Hepatocyte (in vitro differentiated cells): ENCODE data around the gene PIK3AP1.

Source experiments
- EZH2 ChIP-seq: fragments of 200-600 bp; sonication (generic); IDR thresholded peaks from 2 replicates; pipeline ENCODE4 v1.6.1; 2016; ENCODE audit warnings: antibody characterized with exemption, mild to moderate bottlenecking, borderline replicate concordance
- EZH2phosphoT487 ChIP-seq: fragments of 200-600 bp; sonication (generic); IDR thresholded peaks from one replicate; pipeline ENCODE4 v1.6.1; 2018; ENCODE audit warnings: antibody characterized with exemption, mild to moderate bottlenecking, low read depth, moderate library complexity; ENCODE audit not compliant: unreplicated experiment, severe bottlenecking
- TF ChIP-seq, protein P1 (sequence below): fragments of 200-600 bp; sonication (generic); IDR thresholded peaks from 2 replicates; pipeline ENCODE4 v1.5.1; 2016; ENCODE audit warnings: antibody characterized with exemption, mild to moderate bottlenecking; ENCODE audit not compliant: poor library complexity

DNA sequence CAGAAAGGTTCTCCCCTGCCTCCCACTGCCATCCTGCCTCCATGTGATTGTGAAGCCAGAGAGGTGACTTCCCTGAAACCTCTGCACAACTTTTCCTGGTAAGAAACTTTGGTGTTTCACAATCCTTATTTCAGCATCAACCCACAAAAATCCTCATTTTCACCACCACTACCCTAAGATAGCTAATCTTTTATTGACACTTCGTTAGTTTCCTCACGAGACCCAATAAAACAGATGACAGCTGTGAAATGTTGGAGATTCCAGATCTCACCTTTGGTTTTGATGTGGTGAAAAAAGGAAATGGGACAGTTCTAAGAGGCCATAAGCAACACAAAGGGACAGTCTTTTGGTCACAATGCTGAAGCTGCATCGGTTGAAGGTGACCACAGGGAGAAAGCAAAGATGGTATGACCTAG lies 73.6 kb downstream of the PIK3AP1 start:
- TF ChIP-seq, protein P1, sequence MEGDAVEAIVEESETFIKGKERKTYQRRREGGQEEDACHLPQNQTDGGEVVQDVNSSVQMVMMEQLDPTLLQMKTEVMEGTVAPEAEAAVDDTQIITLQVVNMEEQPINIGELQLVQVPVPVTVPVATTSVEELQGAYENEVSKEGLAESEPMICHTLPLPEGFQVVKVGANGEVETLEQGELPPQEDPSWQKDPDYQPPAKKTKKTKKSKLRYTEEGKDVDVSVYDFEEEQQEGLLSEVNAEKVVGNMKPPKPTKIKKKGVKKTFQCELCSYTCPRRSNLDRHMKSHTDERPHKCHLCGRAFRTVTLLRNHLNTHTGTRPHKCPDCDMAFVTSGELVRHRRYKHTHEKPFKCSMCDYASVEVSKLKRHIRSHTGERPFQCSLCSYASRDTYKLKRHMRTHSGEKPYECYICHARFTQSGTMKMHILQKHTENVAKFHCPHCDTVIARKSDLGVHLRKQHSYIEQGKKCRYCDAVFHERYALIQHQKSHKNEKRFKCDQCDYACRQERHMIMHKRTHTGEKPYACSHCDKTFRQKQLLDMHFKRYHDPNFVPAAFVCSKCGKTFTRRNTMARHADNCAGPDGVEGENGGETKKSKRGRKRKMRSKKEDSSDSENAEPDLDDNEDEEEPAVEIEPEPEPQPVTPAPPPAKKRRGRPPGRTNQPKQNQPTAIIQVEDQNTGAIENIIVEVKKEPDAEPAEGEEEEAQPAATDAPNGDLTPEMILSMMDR: no peak
- no peak for TF ChIP-seq EZH2phosphoT487
- TF ChIP-seq EZH2: no peak
